Measurements from ENCODE around the gene MYCBP. TPM values are rescaled to one million over a fixed set of nuclear protein-coding genes. Genes with fewer than 3 reads are reported as not detected.

The MYCBP gene
- total and polyA plus RNA-seq, 2 experiments from 2014 or later = 17.7 to 59.8 TPM

GRCh38 chr1:38815903-38816627 is 57.1 kb downstream of the MYCBP start:
- Histone ChIP-seq H3K79me2 (ENCODE audit: insufficient read depth) (no peaks in the 10 kb centered on the region), H3K9ac (no peak overlapping the region), H3K27me3 (replicated peaks; ENCODE audit: insufficient read depth) (peaks cover 95% of the 10 kb centered on the region), H3F3A (ENCODE audit: insufficient read depth) (no peaks in the 10 kb centered on the region), H4K20me1 (ENCODE audit: insufficient read depth) (no peaks in the 10 kb centered on the region), H3K27ac (no peak overlapping the region), H3K4me1 (ENCODE audit: insufficient read depth) (no peaks in the 10 kb centered on the region), H3K4me3 (no peak overlapping the region), H3K9me3 (ENCODE audit: low read depth) (no peaks in the 10 kb centered on the region), H3K9me2 (ENCODE audit: insufficient read depth) (no peaks in the 10 kb centered on the region), H2AFZ (no peak overlapping the region), H3K4me2 (ENCODE audit: unreplicated experiment) (no peak overlapping the region), H3K36me3 (ENCODE audit: low read depth) (no peaks in the 10 kb centered on the region)
- peak; percentile 29 for DNase-seq
- in situ Hi-C loops (cut with MboI) = no loop called here
- WGBS, 2 experiments (ENCODE audit: low coverage in 1 of 2, low lambda C conversion rate in 2 of 2, missing lambda C conversion rate in 2 of 2) = 5 to 7% methylated on average over 36 of the region's 36 CpGs
- TF ChIP-seq EZH2 (IDR thresholded peaks at IDR 0.05; ENCODE audit: insufficient read depth, poor library complexity, severe bottlenecking) (peak; percentile 75), EZH2phosphoT487 (IDR thresholded peaks at IDR 0.05; ENCODE audit: insufficient read depth, low read depth) (peak; percentile 27; the same call in 1 of the 2 replicates)

GRCh38 chr1:38814984-38815464 is 58.1 kb downstream of the MYCBP start:
- Histone ChIP-seq H3K4me2 (ENCODE audit: unreplicated experiment) (no peak overlapping the region), H3K9ac (no peak overlapping the region), H4K20me1 (ENCODE audit: insufficient read depth) (no peaks in the 10 kb centered on the region), H3K4me1 (ENCODE audit: insufficient read depth) (no peaks in the 10 kb centered on the region), H3K79me2 (ENCODE audit: insufficient read depth) (no peaks in the 10 kb centered on the region), H3K9me3 (ENCODE audit: low read depth) (no peaks in the 10 kb centered on the region), H3F3A (ENCODE audit: insufficient read depth) (no peaks in the 10 kb centered on the region), H3K27me3 (replicated peaks; ENCODE audit: insufficient read depth) (peaks cover 95% of the 10 kb centered on the region), H3K9me2 (ENCODE audit: insufficient read depth) (no peaks in the 10 kb centered on the region), H3K27ac (no peak overlapping the region), H3K4me3 (no peak overlapping the region), H3K36me3 (ENCODE audit: low read depth) (no peaks in the 10 kb centered on the region), H2AFZ (no peak overlapping the region)
- TF ChIP-seq EZH2 (IDR thresholded peaks at IDR 0.05; ENCODE audit: insufficient read depth, poor library complexity, severe bottlenecking) = no peak
- no peak for TF ChIP-seq EZH2phosphoT487 (IDR thresholded peaks at IDR 0.05; ENCODE audit: insufficient read depth, low read depth)
- in situ Hi-C loops (cut with MboI) = no loop called here
- DNase-seq = no peak
- 45 to 71% methylated on average over 1 of the region's 1 CpG for WGBS, 2 experiments (ENCODE audit: low coverage in 1 of 2, low lambda C conversion rate in 2 of 2, missing lambda C conversion rate in 2 of 2)

GRCh38 chr1:38814444-38814983 is 58.6 kb downstream of the MYCBP start:
- DNase-seq = no peak
- in situ Hi-C loops (cut with MboI) = no loop called here

GRCh38 chr1:38812981-38813380 is 60.2 kb downstream of the MYCBP start:
- H3K9ac ChIP-seq = no peak overlapping the region
- H3K27ac ChIP-seq = no peak overlapping the region
- H4K20me1 ChIP-seq (ENCODE audit: insufficient read depth) = no peaks in the 10 kb centered on the region
- DNase-seq = no peak
- no peak overlapping the region for H3K4me3 ChIP-seq
- peaks cover 82% of the 10 kb centered on the region for H3K27me3 ChIP-seq (replicated peaks; ENCODE audit: insufficient read depth)
- TF ChIP-seq EZH2 (IDR thresholded peaks at IDR 0.05; ENCODE audit: insufficient read depth, poor library complexity, severe bottlenecking) = no peak
- no peak for TF ChIP-seq EZH2phosphoT487 (IDR thresholded peaks at IDR 0.05; ENCODE audit: insufficient read depth, low read depth)
- H3K9me3 ChIP-seq (ENCODE audit: low read depth) = no peaks in the 10 kb centered on the region
- no peaks in the 10 kb centered on the region for H3K79me2 ChIP-seq (ENCODE audit: insufficient read depth)
- H3F3A ChIP-seq (ENCODE audit: insufficient read depth) = no peaks in the 10 kb centered on the region
- in situ Hi-C loops (cut with MboI) = no loop called here
- H3K36me3 ChIP-seq (ENCODE audit: low read depth) = no peaks in the 10 kb centered on the region
- 17 to 18% methylated on average over 5 of the region's 5 CpGs for WGBS, 2 experiments (ENCODE audit: low coverage in 1 of 2, low lambda C conversion rate in 2 of 2, missing lambda C conversion rate in 2 of 2)
- no peak overlapping the region for H2AFZ ChIP-seq
- no peaks in the 10 kb centered on the region for H3K4me1 ChIP-seq (ENCODE audit: insufficient read depth)
- H3K9me2 ChIP-seq (ENCODE audit: insufficient read depth) = no peaks in the 10 kb centered on the region
- H3K4me2 ChIP-seq (ENCODE audit: unreplicated experiment) = no peak overlapping the region

More at GRCh38 chr1:38814444-38814983, 58.6 kb downstream of the MYCBP start:
- no peaks in the 10 kb centered on the region for H3K4me1 ChIP-seq (ENCODE audit: insufficient read depth)
- H3F3A ChIP-seq (ENCODE audit: insufficient read depth) = no peaks in the 10 kb centered on the region
- H2AFZ ChIP-seq = no peak overlapping the region
- H3K27me3 ChIP-seq (replicated peaks; ENCODE audit: insufficient read depth) = peaks cover 95% of the 10 kb centered on the region
- H3K4me2 ChIP-seq (ENCODE audit: unreplicated experiment) = no peak overlapping the region
- H3K9me2 ChIP-seq (ENCODE audit: insufficient read depth) = no peaks in the 10 kb centered on the region
- H3K36me3 ChIP-seq (ENCODE audit: low read depth) = no peaks in the 10 kb centered on the region
- no peaks in the 10 kb centered on the region for H4K20me1 ChIP-seq (ENCODE audit: insufficient read depth)
- no peak for TF ChIP-seq EZH2phosphoT487 (IDR thresholded peaks at IDR 0.05; ENCODE audit: insufficient read depth, low read depth)
- TF ChIP-seq EZH2 (IDR thresholded peaks at IDR 0.05; ENCODE audit: insufficient read depth, poor library complexity, severe bottlenecking) = no peak
- H3K79me2 ChIP-seq (ENCODE audit: insufficient read depth) = no peaks in the 10 kb centered on the region
- H3K9ac ChIP-seq = no peak overlapping the region
- 18 to 24% methylated on average over 7 of the region's 7 CpGs for WGBS, 2 experiments (ENCODE audit: low coverage in 1 of 2, low lambda C conversion rate in 2 of 2, missing lambda C conversion rate in 2 of 2)
- H3K27ac ChIP-seq = no peak overlapping the region
- H3K4me3 ChIP-seq = no peak overlapping the region
- no peaks in the 10 kb centered on the region for H3K9me3 ChIP-seq (ENCODE audit: low read depth)

Small RNA genes lying within 50 kb of the gene (small RNA-seq; reads per million reads assigned to genes)
- not detected for gene GJA9-MYCBP (ENCODE audit: low read depth, low replicate concordance)

Other genes starting within 250 kb of the MYCBP start
- gene RRAGC, start 13.6 kb downstream of the MYCBP start, total RNA-seq (2014; rRNA removed; shearing (Covaris generic)) = 17.9 and 23.5 TPM in 2 replicates
- gene RRAGC, start 13.6 kb downstream of the MYCBP start, polyA plus RNA-seq (2016; fragmentation: Nextera tagmentation; extraction: Ambion mirVana) = 19.1 and 21.3 TPM in 2 replicates
- gene GJA9, start 8.2 kb upstream of the MYCBP start, total RNA-seq (2014; rRNA removed; shearing (Covaris generic)) = 0.11 TPM in 1 of 2 replicates, not detected in the other
- not detected in 2 replicates for gene GJA9, start 8.2 kb upstream of the MYCBP start, polyA plus RNA-seq (2016; fragmentation: Nextera tagmentation; extraction: Ambion mirVana)
- gene RHBDL2, start 68.5 kb upstream of the MYCBP start, total RNA-seq (2014; rRNA removed; shearing (Covaris generic)) = 0.22 TPM in 1 of 2 replicates, not detected in the other
- 1.4 and 1.5 TPM in 2 replicates for gene RHBDL2, start 68.5 kb upstream of the MYCBP start, polyA plus RNA-seq (2016; fragmentation: Nextera tagmentation; extraction: Ambion mirVana)
- gene AKIRIN1, start 117.9 kb upstream of the MYCBP start, total RNA-seq (2014; rRNA removed; shearing (Covaris generic)) = 56.1 and 69.7 TPM in 2 replicates
- 65.5 and 68.5 TPM in 2 replicates for gene AKIRIN1, start 117.9 kb upstream of the MYCBP start, polyA plus RNA-seq (2016; fragmentation: Nextera tagmentation; extraction: Ambion mirVana)
- gene NDUFS5, start 153.0 kb upstream of the MYCBP start, total RNA-seq (2014; rRNA removed; shearing (Covaris generic)) = 257 and 319 TPM in 2 replicates
- gene NDUFS5, start 153.0 kb upstream of the MYCBP start, polyA plus RNA-seq (2016; fragmentation: Nextera tagmentation; extraction: Ambion mirVana) = 602 and 606 TPM in 2 replicates